ENCODE results near the gene KCNK7.

DNA sequence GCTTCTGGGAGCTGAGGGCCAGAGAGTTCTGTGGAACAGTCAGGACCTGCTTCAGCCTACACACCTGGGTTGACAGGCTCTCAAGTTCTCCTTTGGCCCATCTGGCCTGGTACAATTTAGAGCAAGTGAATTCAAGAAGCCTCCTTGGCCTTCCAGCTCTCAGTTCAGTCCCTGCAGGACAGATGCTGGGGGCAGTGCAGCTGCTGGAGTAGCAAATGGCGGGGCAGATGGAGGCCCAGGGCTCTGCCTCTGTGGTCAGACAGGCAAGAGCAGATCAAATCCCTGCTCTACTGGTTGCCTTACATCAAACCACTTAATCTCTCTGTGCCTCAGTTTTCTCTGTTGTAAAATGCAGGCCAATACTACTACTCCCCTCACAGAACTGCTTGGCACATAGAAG, 8.7 kb upstream of the KCNK7 start:
- TF ChIP-seq, protein P1, sequence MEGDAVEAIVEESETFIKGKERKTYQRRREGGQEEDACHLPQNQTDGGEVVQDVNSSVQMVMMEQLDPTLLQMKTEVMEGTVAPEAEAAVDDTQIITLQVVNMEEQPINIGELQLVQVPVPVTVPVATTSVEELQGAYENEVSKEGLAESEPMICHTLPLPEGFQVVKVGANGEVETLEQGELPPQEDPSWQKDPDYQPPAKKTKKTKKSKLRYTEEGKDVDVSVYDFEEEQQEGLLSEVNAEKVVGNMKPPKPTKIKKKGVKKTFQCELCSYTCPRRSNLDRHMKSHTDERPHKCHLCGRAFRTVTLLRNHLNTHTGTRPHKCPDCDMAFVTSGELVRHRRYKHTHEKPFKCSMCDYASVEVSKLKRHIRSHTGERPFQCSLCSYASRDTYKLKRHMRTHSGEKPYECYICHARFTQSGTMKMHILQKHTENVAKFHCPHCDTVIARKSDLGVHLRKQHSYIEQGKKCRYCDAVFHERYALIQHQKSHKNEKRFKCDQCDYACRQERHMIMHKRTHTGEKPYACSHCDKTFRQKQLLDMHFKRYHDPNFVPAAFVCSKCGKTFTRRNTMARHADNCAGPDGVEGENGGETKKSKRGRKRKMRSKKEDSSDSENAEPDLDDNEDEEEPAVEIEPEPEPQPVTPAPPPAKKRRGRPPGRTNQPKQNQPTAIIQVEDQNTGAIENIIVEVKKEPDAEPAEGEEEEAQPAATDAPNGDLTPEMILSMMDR (IDR thresholded peaks at IDR 0.05; ENCODE audit: poor library complexity): no peak
- no peak for TF ChIP-seq EZH2 (IDR thresholded peaks at IDR 0.05; ENCODE audit: borderline replicate concordance)
- no peak for TF ChIP-seq EZH2phosphoT487 (IDR thresholded peaks at IDR 0.05; ENCODE audit: low read depth, severe bottlenecking, unreplicated experiment)

All from hepatocyte (in vitro differentiated cells).